Fibroblast of pulmonary artery (primary cell): Measurements from ENCODE around the gene GALR1.
A peak's percentile ranks its signal among the peaks of the same experiment; 100 is the strongest.

Experiments used
- DNase-seq: peaks from one replicate; pipeline ENCODE4 v3.0.0-alpha.2; 2010; ENCODE audit warnings: low read depth
- H3K4me3 ChIP-seq: replicated peaks from 2 replicates; pipeline ENCODE4 v1.5.1; 2011; ENCODE audit warnings: low read depth, mild to moderate bottlenecking, control low read depth, low read length, moderate library complexity
- TF ChIP-seq, protein P1 (sequence below): IDR thresholded peaks from 2 replicates; pipeline ENCODE4 v1.5.1; 2011; ENCODE audit warnings: mild to moderate bottlenecking, control low read depth, low read length, inconsistent platforms; ENCODE audit errors: missing control alignments

The GALR1 gene

DNA sequence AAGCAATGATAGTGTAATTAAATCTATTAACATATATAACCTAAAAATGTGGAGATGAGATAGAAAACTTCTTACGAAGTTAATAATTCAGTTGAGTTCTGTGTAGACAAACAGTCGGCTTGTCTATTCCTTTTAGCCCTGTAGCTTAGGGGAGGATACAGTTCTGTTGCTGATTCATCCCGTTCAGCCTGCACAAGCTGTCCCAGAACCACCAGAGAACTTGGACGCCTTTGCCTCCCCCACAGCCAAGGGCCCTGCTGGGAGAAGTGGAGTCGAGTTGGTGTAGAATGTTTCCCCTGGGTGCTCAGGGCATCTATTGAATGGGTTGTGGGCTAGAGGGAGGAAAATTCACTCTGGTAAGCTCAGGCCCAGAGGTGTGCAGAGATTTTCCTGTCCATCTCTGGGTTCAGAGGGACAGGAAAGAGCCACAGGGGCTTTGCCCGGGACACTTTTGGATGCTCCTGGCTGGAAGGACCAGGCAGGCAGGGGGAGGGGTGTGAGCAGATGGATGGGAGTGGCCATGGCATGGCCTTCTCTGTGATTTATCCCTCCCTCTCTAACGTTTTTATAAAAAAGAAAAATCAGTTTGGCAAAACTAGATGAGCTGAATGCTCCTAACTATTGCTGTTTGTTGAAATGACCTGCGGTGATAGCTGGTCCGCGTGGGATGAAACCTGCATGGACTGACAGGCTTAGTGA, 42.8 kb upstream of the GALR1 start:
- no peak overlapping the region for H3K4me3 ChIP-seq
- TF ChIP-seq, protein P1, sequence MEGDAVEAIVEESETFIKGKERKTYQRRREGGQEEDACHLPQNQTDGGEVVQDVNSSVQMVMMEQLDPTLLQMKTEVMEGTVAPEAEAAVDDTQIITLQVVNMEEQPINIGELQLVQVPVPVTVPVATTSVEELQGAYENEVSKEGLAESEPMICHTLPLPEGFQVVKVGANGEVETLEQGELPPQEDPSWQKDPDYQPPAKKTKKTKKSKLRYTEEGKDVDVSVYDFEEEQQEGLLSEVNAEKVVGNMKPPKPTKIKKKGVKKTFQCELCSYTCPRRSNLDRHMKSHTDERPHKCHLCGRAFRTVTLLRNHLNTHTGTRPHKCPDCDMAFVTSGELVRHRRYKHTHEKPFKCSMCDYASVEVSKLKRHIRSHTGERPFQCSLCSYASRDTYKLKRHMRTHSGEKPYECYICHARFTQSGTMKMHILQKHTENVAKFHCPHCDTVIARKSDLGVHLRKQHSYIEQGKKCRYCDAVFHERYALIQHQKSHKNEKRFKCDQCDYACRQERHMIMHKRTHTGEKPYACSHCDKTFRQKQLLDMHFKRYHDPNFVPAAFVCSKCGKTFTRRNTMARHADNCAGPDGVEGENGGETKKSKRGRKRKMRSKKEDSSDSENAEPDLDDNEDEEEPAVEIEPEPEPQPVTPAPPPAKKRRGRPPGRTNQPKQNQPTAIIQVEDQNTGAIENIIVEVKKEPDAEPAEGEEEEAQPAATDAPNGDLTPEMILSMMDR: no peak
- DNase-seq: peak; percentile 82

DNA sequence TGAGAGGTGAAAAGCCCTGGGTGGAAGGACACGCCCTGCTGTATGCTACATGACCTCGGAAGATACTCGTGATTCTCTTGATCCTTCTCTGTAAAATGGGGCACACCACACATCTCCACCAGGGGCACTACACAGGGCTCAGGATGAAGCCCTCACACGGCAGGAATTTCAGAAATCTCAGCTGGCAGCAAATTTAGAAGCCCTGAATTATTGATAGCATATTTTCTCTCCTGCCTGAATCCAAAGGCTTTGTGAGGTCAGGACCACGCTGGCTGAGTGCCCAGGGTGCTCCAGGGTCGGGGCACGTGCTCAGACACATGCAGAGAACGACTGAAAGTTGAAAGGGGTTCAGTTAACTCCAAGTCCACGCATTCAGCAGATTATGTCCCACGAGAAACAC, 42.1 kb upstream of the GALR1 start:
- DNase-seq: peak; percentile 82
- no peak overlapping the region for H3K4me3 ChIP-seq
- TF ChIP-seq, protein P1: peak; percentile 76

DNA sequence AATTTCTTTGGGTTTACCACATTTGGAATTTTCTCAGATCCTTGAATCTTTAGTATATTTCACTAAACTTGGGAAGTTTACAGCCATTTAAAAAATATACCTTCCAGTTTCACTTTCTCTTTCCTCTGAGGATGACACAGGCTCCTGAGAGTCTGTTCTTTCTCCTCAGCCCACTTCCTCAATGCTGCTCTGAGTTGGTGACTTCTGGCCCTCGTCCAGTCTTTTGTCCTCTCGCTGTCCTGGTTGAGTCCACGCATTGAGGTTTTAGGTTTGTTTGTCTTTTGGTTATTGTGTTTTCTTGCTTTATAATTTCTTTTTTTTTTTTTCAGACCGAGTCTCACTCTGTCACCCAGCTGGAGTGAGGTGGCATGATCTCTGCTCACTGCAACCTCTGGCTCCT, 40.7 kb upstream of the GALR1 start:
- DNase-seq: peak; percentile 74
- peak overlapping the region; percentile 13 for H3K4me3 ChIP-seq
- TF ChIP-seq, protein P1: no peak

DNA sequence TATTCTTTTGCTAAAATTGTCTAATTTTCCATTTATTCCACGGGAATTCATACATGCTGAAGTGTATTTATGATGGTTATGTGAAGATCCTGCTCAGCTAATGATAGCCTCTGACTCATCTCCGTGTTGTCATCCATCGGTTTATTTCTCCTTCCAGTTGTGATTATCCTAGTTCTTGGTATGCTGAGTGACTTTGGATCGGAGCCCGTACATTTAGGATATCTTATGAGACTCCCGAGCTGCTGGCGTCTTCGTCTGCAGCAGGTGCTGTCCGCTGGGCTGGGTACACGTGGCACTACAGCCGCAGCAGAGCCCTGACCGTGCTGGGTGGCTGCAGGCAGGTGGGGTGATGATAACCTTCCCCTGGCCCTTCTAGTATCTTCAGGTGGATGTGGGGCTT, 40.1 kb upstream of the GALR1 start:
- TF ChIP-seq, protein P1: no peak
- DNase-seq: peak; percentile 27
- H3K4me3 ChIP-seq: no peak overlapping the region

DNA sequence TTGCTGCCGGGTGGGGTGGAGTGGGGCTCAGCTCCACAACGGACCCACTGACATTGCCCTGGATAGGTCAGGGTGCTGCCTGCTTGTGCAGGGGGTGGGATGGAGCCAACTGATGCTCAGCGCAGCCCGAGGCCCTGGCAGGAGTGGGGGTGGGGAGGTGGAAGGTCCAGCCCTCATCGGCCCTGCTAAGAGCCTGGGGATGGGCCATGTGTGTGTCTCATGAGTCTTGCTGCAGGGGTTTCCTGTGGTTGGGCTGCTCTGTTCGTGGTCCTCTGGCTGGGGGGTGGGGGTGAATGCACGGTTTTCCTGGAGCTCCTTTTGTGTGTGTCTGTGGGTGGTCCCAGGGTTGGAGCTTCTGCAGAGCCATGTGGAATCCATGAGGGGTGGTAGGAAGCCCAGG, 39.4 kb upstream of the GALR1 start:
- TF ChIP-seq, protein P1: no peak
- H3K4me3 ChIP-seq: no peak overlapping the region
- no peak for DNase-seq

DNA sequence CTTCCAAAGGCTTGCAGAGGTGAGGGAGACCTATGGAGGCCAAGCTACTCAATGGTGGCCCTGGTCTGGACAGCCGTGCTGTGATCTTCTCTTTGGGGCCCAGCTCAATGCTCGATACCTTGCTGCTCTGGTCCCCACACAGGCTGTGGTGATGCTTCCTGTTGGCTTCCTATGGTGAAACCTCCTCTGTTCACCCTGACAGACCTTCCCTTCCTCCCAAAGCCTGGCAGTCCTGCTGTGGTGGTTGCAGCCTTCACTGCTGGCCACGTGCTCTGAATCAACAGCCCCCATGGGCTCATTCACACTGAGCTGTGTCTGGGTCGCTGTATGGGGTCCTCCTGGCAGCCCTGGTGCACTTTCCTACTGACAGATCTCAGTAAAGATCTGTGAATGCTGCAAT, 31.0 kb upstream of the GALR1 start:
- H3K4me3 ChIP-seq: no peak overlapping the region
- TF ChIP-seq, protein P1: no peak
- DNase-seq: no peak

DNA sequence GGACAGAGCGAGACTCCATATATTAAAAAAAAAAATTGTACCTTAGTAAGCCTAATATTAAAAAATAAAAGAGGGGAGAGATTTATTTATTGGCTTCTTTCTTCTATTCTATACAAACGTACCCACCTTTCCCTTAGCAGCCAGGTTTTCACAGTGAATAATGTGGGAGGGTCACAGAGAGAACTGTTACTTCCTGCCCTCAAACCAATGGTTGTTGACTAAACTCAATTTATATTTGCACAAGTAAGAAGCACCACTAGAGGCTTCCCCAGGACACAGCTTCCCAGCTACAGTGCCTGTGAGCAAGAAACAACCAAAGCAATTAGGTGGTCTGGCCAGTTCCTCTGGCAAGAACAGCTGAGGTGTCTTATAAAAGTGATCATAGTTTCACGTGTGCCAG, 28.9 kb upstream of the GALR1 start:
- TF ChIP-seq, protein P1: no peak
- DNase-seq: no peak
- no peak overlapping the region for H3K4me3 ChIP-seq
